Bladder microvascular endothelial cell (primary cell): ENCODE data around the gene SINHCAF. TPM values are rescaled to one million over a fixed set of nuclear protein-coding genes. Genes with fewer than 3 reads are reported as not detected.

Source experiments
- total RNA-seq: library from RNA; depleted of rRNA; stranded (reverse); fragments of >200 nt; gene quantifications from 2 replicates; pipeline ENCODE4 v1.2.3, GENCODE V29; 2014

SINHCAF gene, protein sequence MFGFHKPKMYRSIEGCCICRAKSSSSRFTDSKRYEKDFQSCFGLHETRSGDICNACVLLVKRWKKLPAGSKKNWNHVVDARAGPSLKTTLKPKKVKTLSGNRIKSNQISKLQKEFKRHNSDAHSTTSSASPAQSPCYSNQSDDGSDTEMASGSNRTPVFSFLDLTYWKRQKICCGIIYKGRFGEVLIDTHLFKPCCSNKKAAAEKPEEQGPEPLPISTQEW
- 32.4 and 50.0 TPM in 2 replicates for total RNA-seq

DNA sequence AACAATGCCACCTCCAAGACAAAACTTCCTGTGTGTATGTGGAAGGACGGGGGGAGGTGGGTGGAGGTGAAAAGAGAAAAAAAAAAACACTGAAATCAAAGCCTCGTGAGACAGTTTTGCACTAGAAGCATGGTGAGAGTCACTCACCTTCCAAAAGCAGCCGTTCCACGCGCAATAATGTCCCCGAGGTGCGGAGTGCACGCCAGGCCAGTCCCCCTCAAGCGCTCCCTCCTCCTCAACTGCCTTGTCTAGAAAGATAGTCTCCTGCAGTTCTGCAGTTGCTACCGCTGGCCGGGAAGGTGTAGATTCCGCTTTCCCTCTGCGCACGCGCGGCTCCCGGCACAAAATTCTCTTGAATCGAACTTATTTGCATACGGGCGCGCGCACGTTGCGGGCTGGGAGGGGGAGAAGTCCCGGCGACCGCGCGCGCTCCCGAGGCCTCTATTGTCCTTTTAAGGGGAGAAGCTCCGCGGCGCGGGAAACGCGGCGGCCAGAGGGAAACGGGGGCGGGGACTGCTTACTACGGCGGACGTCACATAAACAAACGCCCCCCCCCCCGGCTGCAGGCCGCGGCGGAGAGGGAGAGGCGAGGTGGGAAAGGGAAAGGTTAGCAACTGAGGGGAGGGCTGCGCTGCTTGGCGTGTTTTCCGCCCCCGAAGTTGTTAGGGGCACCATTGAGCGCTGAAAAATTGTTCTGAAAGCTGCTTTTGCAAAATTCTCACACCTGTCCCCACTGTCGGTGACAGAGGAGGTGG lies at the start of gene SINHCAF:
Gene SINHCAF (minus strand): TSS at position 274 of the 755 bp plus-strand sequence. CDS start 27,946 bp downstream, outside the sequence.

